Tibial artery (tissue), 4 donors: ENCODE data around the gene SNX32.
A peak's percentile ranks its signal among the peaks of the same experiment; 100 is the strongest.

ENCODE experiments used
- DNase-seq, 2 donors: peaks; one replicate each; pipeline ENCODE4 v3.0.0-alpha.2; 2019
- H3K27ac ChIP-seq, 2 donors: fragments of 200-600 bp; sonication (generic) in 1 of 2; 1 replicate in 1 of 2; 2 replicates in 1 of 2; pipeline ENCODE4 v1.5.1; 2018 to 2019; ENCODE audit warnings: mild to moderate bottlenecking in 1 of 2
- H3K27me3 ChIP-seq, 2 donors: fragments of 200-600 bp; sonication (generic) in 1 of 2; one replicate each; pipeline versions ENCODE4 v1.5.1 to v1.6.0; 2016 to 2019
- H3K36me3 ChIP-seq, 3 donors: fragments of 200-600 bp; sonication (generic) in 2 of 3; one replicate each; pipeline ENCODE4 v1.5.1; 2016 to 2019; ENCODE audit warnings: mild to moderate bottlenecking in 2 of 3
- H3K4me1 ChIP-seq, 4 donors: fragments of 200-600 bp; sonication (generic) in 2 of 4; 1 replicate in 3 of 4; 2 replicates in 1 of 4; pipeline ENCODE4 v1.5.1; 2016 to 2019
- H3K4me3 ChIP-seq, 2 donors: fragments of 200-600 bp; sonication (generic) in 1 of 2; 1 replicate in 1 of 2; 2 replicates in 1 of 2; pipeline ENCODE4 v1.5.1; 2018 to 2019; ENCODE audit warnings: mild to moderate bottlenecking in 2 of 2
- H3K9me3 ChIP-seq, 3 donors: fragments of 200-600 bp; sonication (generic) in 1 of 3; one replicate each; pipeline ENCODE4 v1.5.1; 2016 to 2019
- intact Hi-C: fragments of 100-400 bp; cut with DNase I; formaldehyde crosslinking; loops from one replicate; pipeline ENCODE4 v1.15.0; 2023; ENCODE audit warnings: low total_unique reads
- TF ChIP-seq, protein P1 (sequence below), 2 experiments: fragments of 200-600 bp in 1 of 2; fragments of 450-650 bp in 1 of 2; IDR thresholded peaks; one replicate each; pipeline ENCODE4 v1.5.1; 2017 to 2019; ENCODE audit warnings: antibody characterized with exemption in 2 of 2, mild to moderate bottlenecking in 1 of 2, moderate library complexity in 1 of 2

Gene SNX32

DNA sequence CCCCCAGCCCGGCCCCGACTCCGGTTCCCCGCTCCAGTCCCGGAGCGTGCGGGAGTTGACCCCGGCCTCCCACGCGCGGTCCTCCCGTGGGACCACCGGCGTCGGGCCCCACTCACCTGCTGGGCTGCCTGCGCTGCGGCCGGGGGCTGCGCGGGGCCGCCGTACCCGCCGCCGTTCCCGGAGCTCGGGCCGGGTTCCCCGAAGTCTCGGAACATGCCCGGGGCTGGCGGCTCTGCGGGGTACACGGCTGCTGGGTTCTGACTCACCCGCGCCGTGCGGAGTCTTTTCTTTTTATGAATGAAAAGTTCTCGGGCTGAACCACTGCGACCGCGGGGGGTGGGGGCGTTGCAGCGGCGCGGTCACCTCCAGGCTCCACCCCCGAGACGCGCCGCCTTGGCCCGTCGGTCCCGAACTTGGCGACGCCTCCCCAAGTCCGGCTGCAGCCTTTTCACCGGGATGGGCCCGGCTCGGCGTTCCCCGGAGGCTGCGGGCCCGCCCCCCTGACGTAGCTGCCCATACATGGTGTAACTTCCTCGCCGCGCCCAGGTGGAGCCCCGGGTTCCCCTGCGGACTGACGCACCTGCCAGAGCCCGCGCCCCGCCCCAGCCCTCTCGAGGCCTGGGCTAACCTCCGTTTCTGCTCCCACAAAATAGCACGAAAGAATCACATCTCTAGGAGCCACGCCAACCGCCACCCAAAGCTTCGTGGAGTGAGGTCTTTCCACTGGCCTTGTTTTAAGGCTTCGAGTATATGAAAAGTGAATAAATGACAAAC lies 66.5 kb downstream of the SNX32 start, which contains the start of gene FOSL1:
TSS of gene FOSL1 (minus strand) at position 264 of the 774 bp plus-strand sequence. CDS start at position 215, 49 bp downstream.
- DNase-seq: peak; percentile 84 to 95
- H3K27ac ChIP-seq: peak within 1 kb of the TSS; percentile 63 to 76
- no peaks in the 10 kb centered on the region for H3K27me3 ChIP-seq
- TF ChIP-seq, protein P1, sequence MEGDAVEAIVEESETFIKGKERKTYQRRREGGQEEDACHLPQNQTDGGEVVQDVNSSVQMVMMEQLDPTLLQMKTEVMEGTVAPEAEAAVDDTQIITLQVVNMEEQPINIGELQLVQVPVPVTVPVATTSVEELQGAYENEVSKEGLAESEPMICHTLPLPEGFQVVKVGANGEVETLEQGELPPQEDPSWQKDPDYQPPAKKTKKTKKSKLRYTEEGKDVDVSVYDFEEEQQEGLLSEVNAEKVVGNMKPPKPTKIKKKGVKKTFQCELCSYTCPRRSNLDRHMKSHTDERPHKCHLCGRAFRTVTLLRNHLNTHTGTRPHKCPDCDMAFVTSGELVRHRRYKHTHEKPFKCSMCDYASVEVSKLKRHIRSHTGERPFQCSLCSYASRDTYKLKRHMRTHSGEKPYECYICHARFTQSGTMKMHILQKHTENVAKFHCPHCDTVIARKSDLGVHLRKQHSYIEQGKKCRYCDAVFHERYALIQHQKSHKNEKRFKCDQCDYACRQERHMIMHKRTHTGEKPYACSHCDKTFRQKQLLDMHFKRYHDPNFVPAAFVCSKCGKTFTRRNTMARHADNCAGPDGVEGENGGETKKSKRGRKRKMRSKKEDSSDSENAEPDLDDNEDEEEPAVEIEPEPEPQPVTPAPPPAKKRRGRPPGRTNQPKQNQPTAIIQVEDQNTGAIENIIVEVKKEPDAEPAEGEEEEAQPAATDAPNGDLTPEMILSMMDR (IDR thresholded peaks at IDR 0.05): no peak
- intact Hi-C loops: no loop called here
- H3K9me3 ChIP-seq: no peaks in the 10 kb centered on the region
- H3K4me3 ChIP-seq: peak within 1 kb of the TSS; percentile 63
- peaks cover 0 to 19% (median 15%) of the 10 kb centered on the region in 4 donors for H3K4me1 ChIP-seq
- no peaks in the 10 kb centered on the region for H3K36me3 ChIP-seq

DNA sequence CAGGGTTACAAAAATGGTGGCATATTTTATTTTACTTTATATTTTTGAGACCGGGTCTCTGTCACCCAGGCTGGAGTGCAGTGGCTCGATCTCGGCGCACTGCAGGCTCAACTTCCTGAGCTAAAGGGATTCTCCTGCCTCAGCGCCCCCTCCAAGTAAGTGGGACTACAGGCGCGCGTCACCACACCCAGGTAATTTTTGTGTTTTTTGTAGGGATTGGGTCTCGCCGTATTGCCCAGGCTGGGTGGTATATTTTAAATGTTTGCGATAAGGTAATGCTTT lies 67.1 kb downstream of the SNX32 start:
- TF ChIP-seq, protein P1 (IDR thresholded peaks at IDR 0.05): no peak
- no peaks in the 10 kb centered on the region for H3K36me3 ChIP-seq
- H3K27me3 ChIP-seq: no peaks in the 10 kb centered on the region
- no peaks in the 10 kb centered on the region for H3K9me3 ChIP-seq
- DNase-seq: no peak
- H3K27ac ChIP-seq: peak overlapping the region; percentile 63 to 76
- H3K4me3 ChIP-seq: peak overlapping the region; percentile 63
- H3K4me1 ChIP-seq: peaks cover 0 to 19% (median 15%) of the 10 kb centered on the region in 4 donors
- intact Hi-C loops: no loop called here

DNA sequence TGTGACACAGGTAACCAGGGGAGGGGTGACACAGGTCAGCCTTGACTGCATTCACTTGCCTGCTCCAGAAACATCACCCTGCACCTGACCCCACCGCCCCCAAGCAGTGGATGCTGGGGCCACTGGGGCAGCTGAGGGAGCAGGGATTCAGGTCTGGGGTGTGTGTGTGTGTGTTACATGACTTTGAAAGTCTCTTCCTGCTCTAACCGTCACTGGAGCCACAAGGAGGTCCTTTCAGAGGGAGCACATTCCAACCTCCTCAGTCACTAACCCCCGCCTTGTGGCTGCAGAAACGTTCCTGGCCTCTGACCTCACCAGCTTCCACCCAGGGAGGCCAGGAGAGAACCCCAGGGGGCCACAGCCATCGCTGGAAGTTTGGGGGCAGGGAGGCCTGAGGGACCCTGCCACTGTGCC lies 69.3 kb downstream of the SNX32 start:
- no peaks in the 10 kb centered on the region for H3K36me3 ChIP-seq
- no peaks in the 10 kb centered on the region for H3K9me3 ChIP-seq
- no peak overlapping the region for H3K27ac ChIP-seq
- peaks cover 0 to 19% (median 15%) of the 10 kb centered on the region in 4 donors for H3K4me1 ChIP-seq
- no peaks in the 10 kb centered on the region for H3K27me3 ChIP-seq
- TF ChIP-seq, protein P1 (IDR thresholded peaks at IDR 0.05): no peak
- intact Hi-C loops: no loop called here
- H3K4me3 ChIP-seq: no peak overlapping the region
- no peak for DNase-seq
